Thyroid gland (tissue), 4 donors: Measurements from ENCODE around the gene BICDL2. TPM values are rescaled to one million over a fixed set of nuclear protein-coding genes. Genes with fewer than 3 reads are reported as not detected.

ENCODE experiments used
- DNase-seq, 2 donors: peaks; one replicate each; pipeline ENCODE4 v3.0.0-alpha.2; 2019
- H3K27ac ChIP-seq, 3 donors: fragments of 200-600 bp; sonication (generic); 1 replicate in 2 of 3; 2 replicates in 1 of 3; pipeline ENCODE4 v1.5.1; 2016 to 2019; ENCODE audit warnings: mild to moderate bottlenecking in 1 of 3, moderate library complexity in 1 of 3
- H3K27me3 ChIP-seq: fragments of 200-600 bp; sonication (generic); one replicate; pipeline ENCODE4 v1.5.1; 2019
- H3K36me3 ChIP-seq, 2 donors: fragments of 200-600 bp; sonication (generic); one replicate each; pipeline ENCODE4 v1.5.1; 2016 to 2019
- H3K4me1 ChIP-seq, 2 donors: fragments of 200-600 bp; sonication (generic); one replicate each; pipeline ENCODE4 v1.5.1; 2017 to 2019
- H3K4me3 ChIP-seq, 3 donors: fragments of 200-600 bp; sonication (generic); replicated peaks in 1 of 3; 1 replicate in 2 of 3; 2 replicates in 1 of 3; pipeline ENCODE4 v1.5.1; 2016; ENCODE audit warnings: mild to moderate bottlenecking in 1 of 3
- H3K9me3 ChIP-seq: fragments of 200-600 bp; sonication (generic); one replicate; pipeline ENCODE4 v1.5.1; 2017
- CTCF ChIP-seq, 6 experiments: fragments of 200-600 bp in 3 of 6; fragments of 450-650 bp in 3 of 6; sonication (generic) in 3 of 6; IDR thresholded peaks; one replicate each; pipeline ENCODE4 v1.5.1; 2016 to 2019; ENCODE audit warnings: antibody characterized with exemption in 6 of 6, mild to moderate bottlenecking in 2 of 6, inconsistent platforms in 1 of 6, moderate library complexity in 1 of 6
- POLR2A ChIP-seq, 2 donors: fragments of 450-650 bp; IDR thresholded peaks; one replicate each; pipeline ENCODE4 v1.6.1; 2017; ENCODE audit warnings: antibody characterized with exemption in 2 of 2, mild to moderate bottlenecking in 2 of 2, moderate library complexity in 1 of 2
- WGBS, 2 donors: methylation state at CpG; one replicate each; pipeline ENCODE4 v1.1.5; 2017; 5-methylcytosine and 5-hydroxymethylcytosine counted together
- intact Hi-C: fragments of 100-400 bp; cut with DNase I; formaldehyde crosslinking; loops from one replicate; pipeline ENCODE4 v1.15.1; 2023
- total RNA-seq, 4 donors: library from RNA; depleted of rRNA; stranded (reverse); fragments of >200 nt; gene quantifications; one replicate each; pipeline ENCODE4 v1.2.3, GENCODE V29; 2016

Gene BICDL2
- total RNA-seq, 4 donors from 2014 or later: 7.3 to 17.8 (median 14.6) TPM

GRCh38 chr16:3063625-3064386 is 27.1 kb upstream of the BICDL2 start:
- no peak for TF ChIP-seq CTCF (IDR thresholded peaks at IDR 0.05)
- TF ChIP-seq POLR2A (IDR thresholded peaks at IDR 0.05): no peak
- intact Hi-C loops: loop anchor here (10.0 kb wide), 1 partner anchor 61 kb away; no protein-coding TSS in a partner anchor
- no peak overlapping the region for H3K27ac ChIP-seq
- H3K4me3 ChIP-seq: no peak overlapping the region
- DNase-seq: no peak
- 86 to 91% methylated on average over 8 of the region's 8 CpGs for WGBS, 2 donors
- no peaks in the 10 kb centered on the region for H3K27me3 ChIP-seq
- no peaks in the 10 kb centered on the region for H3K36me3 ChIP-seq
- H3K9me3 ChIP-seq: no peaks in the 10 kb centered on the region
- peaks cover 6 to 44% of the 10 kb centered on the region in 2 donors for H3K4me1 ChIP-seq

DNA sequence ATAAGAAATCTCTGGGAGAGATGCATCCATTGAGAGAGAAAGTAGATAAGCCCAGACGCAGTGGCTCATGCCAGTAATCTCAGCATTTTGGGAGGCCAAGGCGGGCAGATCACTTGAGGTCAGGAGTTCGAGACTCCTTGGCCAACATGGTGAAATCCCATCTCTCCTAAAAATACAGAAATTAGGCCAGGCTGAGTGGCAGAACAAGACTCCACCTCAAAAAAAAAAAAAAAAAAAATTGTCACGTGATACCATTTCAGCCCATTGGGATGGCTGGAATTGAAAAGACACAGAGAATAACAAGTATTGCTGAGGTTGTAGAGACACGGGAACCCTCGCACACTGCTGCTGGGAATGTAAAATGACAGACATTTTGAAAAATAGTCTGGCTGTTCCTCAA is 25.8 kb upstream of the BICDL2 start:
- TF ChIP-seq CTCF (IDR thresholded peaks at IDR 0.05) (no peak), POLR2A (IDR thresholded peaks at IDR 0.05) (no peak)
- no peak for DNase-seq
- no peak overlapping the region for H3K4me3 ChIP-seq
- no peaks in the 10 kb centered on the region for H3K27me3 ChIP-seq
- H3K9me3 ChIP-seq: no peaks in the 10 kb centered on the region
- WGBS, 2 donors: 87 to 88% methylated on average over 6 of the region's 6 CpGs
- intact Hi-C loops: loop anchor here (10.0 kb wide), 1 partner anchor 62 kb away; no protein-coding TSS in a partner anchor
- H3K27ac ChIP-seq: no peak overlapping the region
- no peaks in the 10 kb centered on the region for H3K36me3 ChIP-seq
- peaks cover 14 to 42% of the 10 kb centered on the region in 2 donors for H3K4me1 ChIP-seq

GRCh38 chr16:3060339-3061127 is 23.8 kb upstream of the BICDL2 start:
- DNase-seq: no peak
- no peaks in the 10 kb centered on the region for H3K36me3 ChIP-seq
- TF ChIP-seq CTCF (IDR thresholded peaks at IDR 0.05) (no peak), POLR2A (IDR thresholded peaks at IDR 0.05) (no peak)
- H3K9me3 ChIP-seq: no peaks in the 10 kb centered on the region
- 84 to 87% methylated on average over 14 of the region's 14 CpGs for WGBS, 2 donors
- no peak overlapping the region for H3K4me3 ChIP-seq
- H3K4me1 ChIP-seq: peaks cover 14 to 31% of the 10 kb centered on the region in 2 donors
- peak overlapping the region in 2 of 3 donors; percentile 75 to 88 for H3K27ac ChIP-seq
- intact Hi-C loops: loop anchor here (10.0 kb wide), 1 partner anchor 64 kb away; no protein-coding TSS in a partner anchor
- no peaks in the 10 kb centered on the region for H3K27me3 ChIP-seq

DNA sequence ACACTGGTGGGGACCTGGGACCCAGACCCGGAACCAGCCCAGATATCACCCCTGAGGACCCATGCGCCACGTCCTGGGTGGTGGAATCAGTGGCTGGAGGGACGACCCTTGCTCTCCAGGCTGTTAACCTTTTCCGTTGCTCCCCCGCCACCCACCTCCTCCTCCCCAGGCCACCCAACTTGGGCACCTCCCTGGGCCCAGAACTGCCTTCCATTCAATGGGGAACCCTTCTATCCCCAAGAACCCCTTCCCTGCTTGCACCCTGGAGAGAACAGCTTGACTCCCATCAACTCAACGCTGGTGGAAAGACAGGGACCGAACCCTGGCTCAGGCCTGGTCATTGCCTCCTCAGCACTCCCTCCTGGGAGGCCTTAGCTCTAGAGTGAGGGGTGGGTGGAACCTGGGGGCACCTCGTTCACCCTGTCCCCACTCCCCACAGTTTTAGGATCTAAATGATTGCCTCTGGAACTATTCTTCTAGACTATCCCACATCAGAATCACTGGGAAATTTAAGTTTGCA is 23.0 kb upstream of the BICDL2 start:
- Histone ChIP-seq H3K9me3 (no peaks in the 10 kb centered on the region), H3K4me3 (peak overlapping the region in 2 of 3 donors; percentile 9 to 59), H3K4me1 (peaks cover 14 to 24% of the 10 kb centered on the region in 2 donors), H3K36me3 (no peaks in the 10 kb centered on the region), H3K27ac (peak overlapping the region; percentile 74 to 88 (median 75)), H3K27me3 (no peaks in the 10 kb centered on the region)
- intact Hi-C loops: loop anchor here (10.0 kb wide), 1 partner anchor 65 kb away; no protein-coding TSS in a partner anchor
- WGBS, 2 donors: 59 to 62% methylated on average over 9 of the region's 9 CpGs
- no peak for DNase-seq
- TF ChIP-seq CTCF (IDR thresholded peaks at IDR 0.05) (no peak), POLR2A (IDR thresholded peaks at IDR 0.05) (no peak)
